WTC11 (cell line): ENCODE results near the gene TTI1.

ENCODE experiments used
- ESRRA ChIP-seq: sonication (generic); formaldehyde crosslinking; IDR thresholded peaks from 2 replicates; pipeline ENCODE4 v1.8.1; 2022; ENCODE audit warnings: mild to moderate bottlenecking, missing genetic modification reagents, borderline replicate concordance
- NR3C1 ChIP-seq: sonication (generic); formaldehyde crosslinking; conservative IDR thresholded peaks from 2 replicates; pipeline ENCODE4 v1.8.1; 2023; ENCODE audit warnings: low read depth, mild to moderate bottlenecking, missing genetic modification reagents
- TCF7 ChIP-seq: sonication (generic); formaldehyde crosslinking; IDR thresholded peaks from 2 replicates; pipeline ENCODE4 v1.8.0; 2022; ENCODE audit warnings: mild to moderate bottlenecking, low read depth, missing genetic modification reagents, moderate library complexity
- ZNF416 ChIP-seq: fragments of 250-450 bp; sonication (Bioruptor Pico); IDR thresholded peaks from 2 replicates; pipeline ENCODE4 v1.9.0; 2021; ENCODE audit warnings: mild to moderate bottlenecking, inconsistent platforms
- TF ChIP-seq, protein P1 (sequence below): sonication (generic); formaldehyde crosslinking; conservative IDR thresholded peaks from 2 replicates; pipeline ENCODE4 v1.8.1; 2022; ENCODE audit warnings: mild to moderate bottlenecking, missing genetic modification reagents
- TF ChIP-seq, protein P2 (sequence below): fragments of 200-600 bp; IDR thresholded peaks from 2 replicates; pipeline ENCODE4 v1.8.0; 2022; ENCODE audit warnings: antibody characterized with exemption
- TF ChIP-seq, protein P3 (sequence below): sonication (generic); formaldehyde crosslinking; IDR thresholded peaks from 2 replicates; pipeline ENCODE4 v1.8.1; 2023; ENCODE audit warnings: mild to moderate bottlenecking, missing genetic modification reagents, borderline replicate concordance
- TF ChIP-seq, protein P4 (sequence below): sonication (generic); formaldehyde crosslinking; conservative IDR thresholded peaks from 2 replicates; pipeline ENCODE4 v1.8.1; 2023; ENCODE audit warnings: mild to moderate bottlenecking, low read depth, missing genetic modification reagents, moderate library complexity
- TF ChIP-seq, protein P5 (sequence below): sonication (generic); formaldehyde crosslinking; IDR thresholded peaks from 2 replicates; pipeline ENCODE4 v1.8.1; 2022; ENCODE audit warnings: low read depth, mild to moderate bottlenecking, moderate library complexity, missing genetic modification reagents, borderline replicate concordance
- TF ChIP-seq, protein P6 (sequence below): sonication (generic); formaldehyde crosslinking; IDR thresholded peaks from 2 replicates; pipeline ENCODE4 v1.8.0; 2022; ENCODE audit warnings: mild to moderate bottlenecking, missing genetic modification reagents
- TF ChIP-seq, protein P7 (sequence below): sonication (generic); formaldehyde crosslinking; IDR thresholded peaks from 2 replicates; pipeline ENCODE4 v1.8.1; 2023; ENCODE audit warnings: mild to moderate bottlenecking, missing genetic modification reagents, moderate library complexity
- TF ChIP-seq, protein P8 (sequence below): sonication (generic); formaldehyde crosslinking; IDR thresholded peaks from 2 replicates; pipeline ENCODE4 v1.8.0; 2022; ENCODE audit warnings: mild to moderate bottlenecking, missing genetic modification reagents

DNA sequence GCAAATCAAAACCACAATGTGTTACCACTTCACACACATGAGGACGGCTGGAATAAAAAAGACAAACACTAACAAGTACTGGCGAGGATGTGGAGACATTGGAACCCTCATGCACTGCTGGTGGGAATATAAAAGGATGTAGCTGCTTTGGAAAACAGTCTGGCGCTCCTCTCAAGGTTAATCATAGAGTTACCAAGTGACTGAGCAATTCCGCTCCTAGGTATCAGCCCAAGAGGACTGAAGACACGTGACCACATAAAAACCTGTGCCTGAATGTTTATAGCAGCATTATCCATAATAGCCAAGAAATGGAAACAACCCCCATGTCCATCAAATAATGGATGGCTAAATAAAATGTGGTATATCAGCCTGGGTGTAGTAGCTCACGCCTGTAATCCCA is 85.3 kb downstream of the TTI1 start:
- TF ChIP-seq, protein P1, sequence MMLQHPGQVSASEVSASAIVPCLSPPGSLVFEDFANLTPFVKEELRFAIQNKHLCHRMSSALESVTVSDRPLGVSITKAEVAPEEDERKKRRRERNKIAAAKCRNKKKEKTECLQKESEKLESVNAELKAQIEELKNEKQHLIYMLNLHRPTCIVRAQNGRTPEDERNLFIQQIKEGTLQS (CRISPR knock-in tag), result no peak
- TF ChIP-seq, protein P2, sequence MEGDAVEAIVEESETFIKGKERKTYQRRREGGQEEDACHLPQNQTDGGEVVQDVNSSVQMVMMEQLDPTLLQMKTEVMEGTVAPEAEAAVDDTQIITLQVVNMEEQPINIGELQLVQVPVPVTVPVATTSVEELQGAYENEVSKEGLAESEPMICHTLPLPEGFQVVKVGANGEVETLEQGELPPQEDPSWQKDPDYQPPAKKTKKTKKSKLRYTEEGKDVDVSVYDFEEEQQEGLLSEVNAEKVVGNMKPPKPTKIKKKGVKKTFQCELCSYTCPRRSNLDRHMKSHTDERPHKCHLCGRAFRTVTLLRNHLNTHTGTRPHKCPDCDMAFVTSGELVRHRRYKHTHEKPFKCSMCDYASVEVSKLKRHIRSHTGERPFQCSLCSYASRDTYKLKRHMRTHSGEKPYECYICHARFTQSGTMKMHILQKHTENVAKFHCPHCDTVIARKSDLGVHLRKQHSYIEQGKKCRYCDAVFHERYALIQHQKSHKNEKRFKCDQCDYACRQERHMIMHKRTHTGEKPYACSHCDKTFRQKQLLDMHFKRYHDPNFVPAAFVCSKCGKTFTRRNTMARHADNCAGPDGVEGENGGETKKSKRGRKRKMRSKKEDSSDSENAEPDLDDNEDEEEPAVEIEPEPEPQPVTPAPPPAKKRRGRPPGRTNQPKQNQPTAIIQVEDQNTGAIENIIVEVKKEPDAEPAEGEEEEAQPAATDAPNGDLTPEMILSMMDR, result no peak
- no peak for TF ChIP-seq TCF7 (CRISPR knock-in tag)
- TF ChIP-seq, protein P3, sequence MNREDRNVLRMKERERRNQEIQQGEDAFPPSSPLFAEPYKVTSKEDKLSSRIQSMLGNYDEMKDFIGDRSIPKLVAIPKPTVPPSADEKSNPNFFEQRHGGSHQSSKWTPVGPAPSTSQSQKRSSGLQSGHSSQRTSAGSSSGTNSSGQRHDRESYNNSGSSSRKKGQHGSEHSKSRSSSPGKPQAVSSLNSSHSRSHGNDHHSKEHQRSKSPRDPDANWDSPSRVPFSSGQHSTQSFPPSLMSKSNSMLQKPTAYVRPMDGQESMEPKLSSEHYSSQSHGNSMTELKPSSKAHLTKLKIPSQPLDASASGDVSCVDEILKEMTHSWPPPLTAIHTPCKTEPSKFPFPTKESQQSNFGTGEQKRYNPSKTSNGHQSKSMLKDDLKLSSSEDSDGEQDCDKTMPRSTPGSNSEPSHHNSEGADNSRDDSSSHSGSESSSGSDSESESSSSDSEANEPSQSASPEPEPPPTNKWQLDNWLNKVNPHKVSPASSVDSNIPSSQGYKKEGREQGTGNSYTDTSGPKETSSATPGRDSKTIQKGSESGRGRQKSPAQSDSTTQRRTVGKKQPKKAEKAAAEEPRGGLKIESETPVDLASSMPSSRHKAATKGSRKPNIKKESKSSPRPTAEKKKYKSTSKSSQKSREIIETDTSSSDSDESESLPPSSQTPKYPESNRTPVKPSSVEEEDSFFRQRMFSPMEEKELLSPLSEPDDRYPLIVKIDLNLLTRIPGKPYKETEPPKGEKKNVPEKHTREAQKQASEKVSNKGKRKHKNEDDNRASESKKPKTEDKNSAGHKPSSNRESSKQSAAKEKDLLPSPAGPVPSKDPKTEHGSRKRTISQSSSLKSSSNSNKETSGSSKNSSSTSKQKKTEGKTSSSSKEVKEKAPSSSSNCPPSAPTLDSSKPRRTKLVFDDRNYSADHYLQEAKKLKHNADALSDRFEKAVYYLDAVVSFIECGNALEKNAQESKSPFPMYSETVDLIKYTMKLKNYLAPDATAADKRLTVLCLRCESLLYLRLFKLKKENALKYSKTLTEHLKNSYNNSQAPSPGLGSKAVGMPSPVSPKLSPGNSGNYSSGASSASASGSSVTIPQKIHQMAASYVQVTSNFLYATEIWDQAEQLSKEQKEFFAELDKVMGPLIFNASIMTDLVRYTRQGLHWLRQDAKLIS, result no peak
- TF ChIP-seq ZNF416 (CRISPR knock-in tag), result no peak
- TF ChIP-seq, protein P4, sequence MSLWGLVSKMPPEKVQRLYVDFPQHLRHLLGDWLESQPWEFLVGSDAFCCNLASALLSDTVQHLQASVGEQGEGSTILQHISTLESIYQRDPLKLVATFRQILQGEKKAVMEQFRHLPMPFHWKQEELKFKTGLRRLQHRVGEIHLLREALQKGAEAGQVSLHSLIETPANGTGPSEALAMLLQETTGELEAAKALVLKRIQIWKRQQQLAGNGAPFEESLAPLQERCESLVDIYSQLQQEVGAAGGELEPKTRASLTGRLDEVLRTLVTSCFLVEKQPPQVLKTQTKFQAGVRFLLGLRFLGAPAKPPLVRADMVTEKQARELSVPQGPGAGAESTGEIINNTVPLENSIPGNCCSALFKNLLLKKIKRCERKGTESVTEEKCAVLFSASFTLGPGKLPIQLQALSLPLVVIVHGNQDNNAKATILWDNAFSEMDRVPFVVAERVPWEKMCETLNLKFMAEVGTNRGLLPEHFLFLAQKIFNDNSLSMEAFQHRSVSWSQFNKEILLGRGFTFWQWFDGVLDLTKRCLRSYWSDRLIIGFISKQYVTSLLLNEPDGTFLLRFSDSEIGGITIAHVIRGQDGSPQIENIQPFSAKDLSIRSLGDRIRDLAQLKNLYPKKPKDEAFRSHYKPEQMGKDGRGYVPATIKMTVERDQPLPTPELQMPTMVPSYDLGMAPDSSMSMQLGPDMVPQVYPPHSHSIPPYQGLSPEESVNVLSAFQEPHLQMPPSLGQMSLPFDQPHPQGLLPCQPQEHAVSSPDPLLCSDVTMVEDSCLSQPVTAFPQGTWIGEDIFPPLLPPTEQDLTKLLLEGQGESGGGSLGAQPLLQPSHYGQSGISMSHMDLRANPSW (CRISPR knock-in tag), result no peak
- TF ChIP-seq, protein P5, sequence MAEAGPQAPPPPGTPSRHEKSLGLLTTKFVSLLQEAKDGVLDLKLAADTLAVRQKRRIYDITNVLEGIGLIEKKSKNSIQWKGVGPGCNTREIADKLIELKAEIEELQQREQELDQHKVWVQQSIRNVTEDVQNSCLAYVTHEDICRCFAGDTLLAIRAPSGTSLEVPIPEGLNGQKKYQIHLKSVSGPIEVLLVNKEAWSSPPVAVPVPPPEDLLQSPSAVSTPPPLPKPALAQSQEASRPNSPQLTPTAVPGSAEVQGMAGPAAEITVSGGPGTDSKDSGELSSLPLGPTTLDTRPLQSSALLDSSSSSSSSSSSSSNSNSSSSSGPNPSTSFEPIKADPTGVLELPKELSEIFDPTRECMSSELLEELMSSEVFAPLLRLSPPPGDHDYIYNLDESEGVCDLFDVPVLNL (CRISPR knock-in tag), result no peak
- TF ChIP-seq, protein P6, sequence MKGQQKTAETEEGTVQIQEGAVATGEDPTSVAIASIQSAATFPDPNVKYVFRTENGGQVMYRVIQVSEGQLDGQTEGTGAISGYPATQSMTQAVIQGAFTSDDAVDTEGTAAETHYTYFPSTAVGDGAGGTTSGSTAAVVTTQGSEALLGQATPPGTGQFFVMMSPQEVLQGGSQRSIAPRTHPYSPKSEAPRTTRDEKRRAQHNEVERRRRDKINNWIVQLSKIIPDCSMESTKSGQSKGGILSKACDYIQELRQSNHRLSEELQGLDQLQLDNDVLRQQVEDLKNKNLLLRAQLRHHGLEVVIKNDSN (CRISPR knock-in tag), result no peak
- TF ChIP-seq NR3C1 (CRISPR knock-in tag), result no peak
- TF ChIP-seq ESRRA, result no peak
- TF ChIP-seq, protein P7, sequence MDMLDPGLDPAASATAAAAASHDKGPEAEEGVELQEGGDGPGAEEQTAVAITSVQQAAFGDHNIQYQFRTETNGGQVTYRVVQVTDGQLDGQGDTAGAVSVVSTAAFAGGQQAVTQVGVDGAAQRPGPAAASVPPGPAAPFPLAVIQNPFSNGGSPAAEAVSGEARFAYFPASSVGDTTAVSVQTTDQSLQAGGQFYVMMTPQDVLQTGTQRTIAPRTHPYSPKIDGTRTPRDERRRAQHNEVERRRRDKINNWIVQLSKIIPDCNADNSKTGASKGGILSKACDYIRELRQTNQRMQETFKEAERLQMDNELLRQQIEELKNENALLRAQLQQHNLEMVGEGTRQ (CRISPR knock-in tag), result no peak
- TF ChIP-seq, protein P8, sequence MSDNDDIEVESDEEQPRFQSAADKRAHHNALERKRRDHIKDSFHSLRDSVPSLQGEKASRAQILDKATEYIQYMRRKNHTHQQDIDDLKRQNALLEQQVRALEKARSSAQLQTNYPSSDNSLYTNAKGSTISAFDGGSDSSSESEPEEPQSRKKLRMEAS (CRISPR knock-in tag), result no peak
